ENCODE measurements around the gene CRACR2A.
A peak's percentile ranks its signal among the peaks of the same experiment; 100 is the strongest.

Gene CRACR2A, protein sequence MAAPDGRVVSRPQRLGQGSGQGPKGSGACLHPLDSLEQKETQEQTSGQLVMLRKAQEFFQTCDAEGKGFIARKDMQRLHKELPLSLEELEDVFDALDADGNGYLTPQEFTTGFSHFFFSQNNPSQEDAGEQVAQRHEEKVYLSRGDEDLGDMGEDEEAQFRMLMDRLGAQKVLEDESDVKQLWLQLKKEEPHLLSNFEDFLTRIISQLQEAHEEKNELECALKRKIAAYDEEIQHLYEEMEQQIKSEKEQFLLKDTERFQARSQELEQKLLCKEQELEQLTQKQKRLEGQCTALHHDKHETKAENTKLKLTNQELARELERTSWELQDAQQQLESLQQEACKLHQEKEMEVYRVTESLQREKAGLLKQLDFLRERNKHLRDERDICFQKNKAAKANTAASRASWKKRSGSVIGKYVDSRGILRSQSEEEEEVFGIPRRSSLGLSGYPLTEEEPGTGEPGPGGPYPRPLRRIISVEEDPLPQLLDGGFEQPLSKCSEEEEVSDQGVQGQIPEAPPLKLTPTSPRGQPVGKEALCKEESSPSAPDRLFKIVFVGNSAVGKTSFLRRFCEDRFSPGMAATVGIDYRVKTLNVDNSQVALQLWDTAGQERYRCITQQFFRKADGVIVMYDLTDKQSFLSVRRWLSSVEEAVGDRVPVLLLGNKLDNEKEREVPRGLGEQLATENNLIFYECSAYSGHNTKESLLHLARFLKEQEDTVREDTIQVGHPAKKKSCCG

DNA sequence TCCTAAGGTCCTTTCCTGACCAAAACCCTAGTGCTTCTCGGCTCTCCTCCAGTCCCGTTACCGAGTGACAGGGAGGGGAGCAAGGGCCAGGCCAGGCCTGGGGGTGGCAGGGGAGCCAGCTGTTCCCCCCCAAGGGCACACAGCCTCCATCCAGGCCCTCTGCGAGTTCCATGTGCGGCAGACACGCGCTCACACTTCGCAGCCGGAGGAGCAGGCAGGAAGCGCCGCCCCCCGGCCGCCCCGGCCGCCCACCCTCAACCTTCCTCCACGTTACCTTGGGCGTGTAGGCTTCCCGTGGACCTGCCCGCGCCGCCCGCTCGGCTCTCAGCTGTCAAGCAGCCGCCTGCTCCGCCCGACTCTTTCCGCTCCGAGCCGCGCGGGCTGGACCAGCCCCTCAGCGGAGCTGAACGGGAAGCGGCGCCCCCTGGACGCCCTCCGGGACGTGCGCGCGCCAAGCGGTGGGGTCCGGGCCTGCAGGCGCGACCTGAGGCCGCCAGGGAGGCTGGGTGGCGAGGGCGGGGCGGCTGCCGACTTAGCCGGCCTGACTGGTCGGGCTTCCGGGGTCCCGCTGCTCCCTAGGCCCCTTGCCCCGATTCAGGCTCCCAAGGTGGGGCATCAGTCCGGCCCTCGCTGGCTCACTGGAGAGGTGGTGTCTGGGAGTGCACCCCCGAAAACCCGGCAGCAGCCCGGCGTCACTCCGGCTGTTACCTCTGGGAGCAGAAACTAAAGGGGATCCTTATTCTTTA, at the start of gene CRACR2A:
CRACR2A (minus strand) TSS at position 369 of the 746 bp plus-strand sequence. CDS start 56,110 bp downstream, outside the sequence.
- Histone ChIP-seq H3K4me2 (ENCODE audit: low read length) (peak within 1 kb of the TSS; percentile 80), H3K4me1 (ENCODE audit: insufficient read depth, low read length, severe bottlenecking) (peaks cover 26% of the 10 kb centered on the region), H3K36me3 (ENCODE audit: insufficient read depth, low read length) (no peaks in the 10 kb centered on the region; the same call in 1 of the 2 replicates), H3K4me3 (ENCODE audit: low read depth, low read length, poor library complexity, severe bottlenecking) (peak within 1 kb of the TSS; percentile 71), H3K9me3 (ENCODE audit: low read length) (no peaks in the 10 kb centered on the region), H3K27ac (ENCODE audit: low read depth, low read length, poor library complexity, severe bottlenecking) (peak within 1 kb of the TSS; percentile 76), H4K20me1 (ENCODE audit: insufficient read depth, low read length) (no peaks in the 10 kb centered on the region), H3F3A (ENCODE audit: insufficient read depth, low read length) (no peaks in the 10 kb centered on the region), H2AFZ (ENCODE audit: low read length) (peak within 1 kb of the TSS; percentile 89), H3K27me3 (ENCODE audit: insufficient read depth, low read length) (no peaks in the 10 kb centered on the region), H3K79me2 (ENCODE audit: insufficient read depth, low read length) (0 out of 2 replicates have a peak, but pooled peaks cover 12% of the 10 kb centered on the region), H3K9me2 (ENCODE audit: low read depth, low read length) (no peaks in the 10 kb centered on the region), H3K9ac (ENCODE audit: low read length) (peak within 1 kb of the TSS; percentile 81)
- no peak for TF ChIP-seq EZH2 (IDR thresholded peaks at IDR 0.05; ENCODE audit: borderline replicate concordance, low read length)
- TF ChIP-seq, protein P1, sequence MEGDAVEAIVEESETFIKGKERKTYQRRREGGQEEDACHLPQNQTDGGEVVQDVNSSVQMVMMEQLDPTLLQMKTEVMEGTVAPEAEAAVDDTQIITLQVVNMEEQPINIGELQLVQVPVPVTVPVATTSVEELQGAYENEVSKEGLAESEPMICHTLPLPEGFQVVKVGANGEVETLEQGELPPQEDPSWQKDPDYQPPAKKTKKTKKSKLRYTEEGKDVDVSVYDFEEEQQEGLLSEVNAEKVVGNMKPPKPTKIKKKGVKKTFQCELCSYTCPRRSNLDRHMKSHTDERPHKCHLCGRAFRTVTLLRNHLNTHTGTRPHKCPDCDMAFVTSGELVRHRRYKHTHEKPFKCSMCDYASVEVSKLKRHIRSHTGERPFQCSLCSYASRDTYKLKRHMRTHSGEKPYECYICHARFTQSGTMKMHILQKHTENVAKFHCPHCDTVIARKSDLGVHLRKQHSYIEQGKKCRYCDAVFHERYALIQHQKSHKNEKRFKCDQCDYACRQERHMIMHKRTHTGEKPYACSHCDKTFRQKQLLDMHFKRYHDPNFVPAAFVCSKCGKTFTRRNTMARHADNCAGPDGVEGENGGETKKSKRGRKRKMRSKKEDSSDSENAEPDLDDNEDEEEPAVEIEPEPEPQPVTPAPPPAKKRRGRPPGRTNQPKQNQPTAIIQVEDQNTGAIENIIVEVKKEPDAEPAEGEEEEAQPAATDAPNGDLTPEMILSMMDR (IDR thresholded peaks at IDR 0.05; ENCODE audit: low read length): peak; percentile 71

DNA sequence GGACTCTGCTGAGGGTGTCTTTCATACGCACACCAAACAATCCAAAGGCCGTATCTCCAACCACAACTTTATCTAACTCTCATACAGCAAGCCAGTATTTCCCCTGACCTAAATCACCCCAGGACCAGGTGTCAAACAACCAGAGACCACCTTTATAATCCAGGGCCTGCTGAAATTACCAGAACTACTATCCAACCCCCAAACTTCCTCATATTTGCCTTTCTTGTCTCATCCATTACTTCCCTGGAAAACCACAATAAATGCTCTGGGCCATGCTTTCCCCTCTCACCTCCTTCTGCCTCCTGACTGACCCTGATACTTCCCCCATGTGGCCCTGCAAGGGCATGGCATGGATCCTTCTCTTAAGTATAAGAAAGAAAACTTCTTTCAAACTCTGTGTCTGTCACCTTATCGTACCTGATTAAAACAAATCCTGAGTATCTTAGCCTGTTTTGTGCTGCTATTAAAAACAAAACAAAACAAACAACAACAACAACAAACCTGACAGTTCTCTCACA, 44.7 kb upstream of the CRACR2A start:
- H3K27me3 ChIP-seq (ENCODE audit: insufficient read depth, low read length): no peaks in the 10 kb centered on the region
- no peaks in the 10 kb centered on the region for H3K79me2 ChIP-seq (ENCODE audit: insufficient read depth, low read length)
- H3K9ac ChIP-seq (ENCODE audit: low read length): no peak overlapping the region
- TF ChIP-seq, protein P1 (IDR thresholded peaks at IDR 0.05; ENCODE audit: low read length): peak; percentile 20; the same call in 1 of the 2 replicates
- TF ChIP-seq EZH2 (IDR thresholded peaks at IDR 0.05; ENCODE audit: borderline replicate concordance, low read length): no peak
- no peak overlapping the region for H3K4me3 ChIP-seq (ENCODE audit: low read depth, low read length, poor library complexity, severe bottlenecking)
- no peaks in the 10 kb centered on the region for H3K9me2 ChIP-seq (ENCODE audit: low read depth, low read length)
- H3K9me3 ChIP-seq (ENCODE audit: low read length): no peaks in the 10 kb centered on the region
- no peaks in the 10 kb centered on the region for H4K20me1 ChIP-seq (ENCODE audit: insufficient read depth, low read length)
- H3K36me3 ChIP-seq (ENCODE audit: insufficient read depth, low read length): no peaks in the 10 kb centered on the region
- H3F3A ChIP-seq (ENCODE audit: insufficient read depth, low read length): no peaks in the 10 kb centered on the region
- H3K4me1 ChIP-seq (ENCODE audit: insufficient read depth, low read length, severe bottlenecking): no peaks in the 10 kb centered on the region
- H3K4me2 ChIP-seq (ENCODE audit: low read length): no peak overlapping the region
- H3K27ac ChIP-seq (ENCODE audit: low read depth, low read length, poor library complexity, severe bottlenecking): no peak overlapping the region
- H2AFZ ChIP-seq (ENCODE audit: low read length): no peak overlapping the region

DNA sequence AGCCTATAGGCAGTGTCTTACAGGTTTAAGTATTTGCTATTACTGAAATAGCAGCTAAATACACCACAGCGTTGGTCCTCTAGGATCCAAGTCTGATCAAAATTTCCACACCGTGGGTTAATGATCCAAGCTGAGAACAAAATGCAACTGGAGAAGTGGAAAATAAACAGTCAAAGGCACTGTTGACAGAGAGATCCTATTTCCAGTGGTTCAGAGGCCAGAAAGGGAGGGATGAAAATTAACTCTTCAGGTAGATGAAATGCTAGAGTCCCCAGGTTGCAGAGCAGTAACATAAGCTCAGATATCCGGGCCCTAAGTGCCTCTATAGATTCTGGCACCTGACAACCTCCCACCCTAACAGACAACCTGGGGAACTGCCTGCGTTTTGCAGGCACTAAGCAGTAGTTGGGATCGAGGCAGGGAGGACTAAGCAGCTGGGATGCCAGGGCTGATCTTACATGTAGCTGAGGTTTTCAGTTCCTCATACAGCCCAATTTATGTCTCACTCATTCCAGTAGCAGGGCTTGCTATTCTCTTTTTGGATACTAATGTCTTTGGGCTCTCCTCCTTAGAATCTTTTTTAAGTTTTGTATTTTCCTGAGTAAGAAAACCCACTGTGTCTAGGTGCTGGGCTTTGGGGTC, 42.7 kb upstream of the CRACR2A start:
- no peak overlapping the region for H3K4me3 ChIP-seq (ENCODE audit: low read depth, low read length, poor library complexity, severe bottlenecking)
- no peaks in the 10 kb centered on the region for H3K9me2 ChIP-seq (ENCODE audit: low read depth, low read length)
- H3K36me3 ChIP-seq (ENCODE audit: insufficient read depth, low read length): no peaks in the 10 kb centered on the region
- no peak overlapping the region for H2AFZ ChIP-seq (ENCODE audit: low read length)
- H3K4me1 ChIP-seq (ENCODE audit: insufficient read depth, low read length, severe bottlenecking): no peaks in the 10 kb centered on the region
- no peaks in the 10 kb centered on the region for H3K79me2 ChIP-seq (ENCODE audit: insufficient read depth, low read length)
- no peaks in the 10 kb centered on the region for H3K9me3 ChIP-seq (ENCODE audit: low read length)
- TF ChIP-seq, protein P1 (IDR thresholded peaks at IDR 0.05; ENCODE audit: low read length): no peak
- no peak for TF ChIP-seq EZH2 (IDR thresholded peaks at IDR 0.05; ENCODE audit: borderline replicate concordance, low read length)
- no peaks in the 10 kb centered on the region for H3K27me3 ChIP-seq (ENCODE audit: insufficient read depth, low read length)
- no peaks in the 10 kb centered on the region for H4K20me1 ChIP-seq (ENCODE audit: insufficient read depth, low read length)
- H3K4me2 ChIP-seq (ENCODE audit: low read length): no peak overlapping the region
- H3K27ac ChIP-seq (ENCODE audit: low read depth, low read length, poor library complexity, severe bottlenecking): no peak overlapping the region
- no peaks in the 10 kb centered on the region for H3F3A ChIP-seq (ENCODE audit: insufficient read depth, low read length)
- H3K9ac ChIP-seq (ENCODE audit: low read length): no peak overlapping the region

Data from OCI-LY1 (cell line).